Loucy (cell line): ENCODE results near the gene MAD1L1.

Experiments used
- EZH2phosphoT487 ChIP-seq: fragments of 200-600 bp; IDR thresholded peaks from 2 replicates; pipeline ENCODE4 v1.6.1; 2018; ENCODE audit warnings: antibody characterized with exemption, mild to moderate bottlenecking, moderate library complexity, borderline replicate concordance
- TF ChIP-seq, protein P1 (sequence below): fragments of 200-600 bp; sonication (generic); conservative IDR thresholded peaks from 2 replicates; pipeline ENCODE4 v1.5.1; 2014; ENCODE audit warnings: mild to moderate bottlenecking, antibody characterized with exemption, low read length

DNA sequence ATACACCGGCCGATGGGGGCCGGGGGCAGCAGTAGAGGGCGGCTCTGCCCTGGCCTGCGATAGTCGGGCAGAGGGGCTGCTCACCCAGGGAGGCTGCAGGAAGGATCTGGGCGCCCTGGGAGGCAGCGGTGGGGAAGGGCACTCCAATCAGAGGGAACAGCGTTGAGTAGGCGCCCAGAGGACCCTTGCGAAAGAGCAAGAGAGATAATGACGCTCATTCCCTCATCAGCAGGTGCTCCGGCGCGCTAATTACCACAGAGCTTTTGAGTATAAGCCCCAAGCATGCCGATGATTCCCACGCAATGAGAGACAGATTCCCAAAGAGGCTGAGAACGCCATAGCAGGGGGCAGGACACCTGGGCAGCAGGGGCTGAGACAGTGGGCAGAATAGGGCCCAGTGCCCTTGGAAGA is 215.3 kb downstream of the MAD1L1 start:
- TF ChIP-seq, protein P1, sequence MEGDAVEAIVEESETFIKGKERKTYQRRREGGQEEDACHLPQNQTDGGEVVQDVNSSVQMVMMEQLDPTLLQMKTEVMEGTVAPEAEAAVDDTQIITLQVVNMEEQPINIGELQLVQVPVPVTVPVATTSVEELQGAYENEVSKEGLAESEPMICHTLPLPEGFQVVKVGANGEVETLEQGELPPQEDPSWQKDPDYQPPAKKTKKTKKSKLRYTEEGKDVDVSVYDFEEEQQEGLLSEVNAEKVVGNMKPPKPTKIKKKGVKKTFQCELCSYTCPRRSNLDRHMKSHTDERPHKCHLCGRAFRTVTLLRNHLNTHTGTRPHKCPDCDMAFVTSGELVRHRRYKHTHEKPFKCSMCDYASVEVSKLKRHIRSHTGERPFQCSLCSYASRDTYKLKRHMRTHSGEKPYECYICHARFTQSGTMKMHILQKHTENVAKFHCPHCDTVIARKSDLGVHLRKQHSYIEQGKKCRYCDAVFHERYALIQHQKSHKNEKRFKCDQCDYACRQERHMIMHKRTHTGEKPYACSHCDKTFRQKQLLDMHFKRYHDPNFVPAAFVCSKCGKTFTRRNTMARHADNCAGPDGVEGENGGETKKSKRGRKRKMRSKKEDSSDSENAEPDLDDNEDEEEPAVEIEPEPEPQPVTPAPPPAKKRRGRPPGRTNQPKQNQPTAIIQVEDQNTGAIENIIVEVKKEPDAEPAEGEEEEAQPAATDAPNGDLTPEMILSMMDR = no peak
- TF ChIP-seq EZH2phosphoT487 = no peak
